ENCODE measurements around the gene ALPL. TPM values are rescaled to one million over a fixed set of nuclear protein-coding genes. Genes with fewer than 3 reads are reported as not detected.

The ALPL gene
- total and polyA plus RNA-seq, 9 of the 15 experiments (the other 6 are each of a cell fraction or from before 2014, with no cell fraction given): 0.04 to 0.38 (median 0.18) TPM; not detected in 4

DNA sequence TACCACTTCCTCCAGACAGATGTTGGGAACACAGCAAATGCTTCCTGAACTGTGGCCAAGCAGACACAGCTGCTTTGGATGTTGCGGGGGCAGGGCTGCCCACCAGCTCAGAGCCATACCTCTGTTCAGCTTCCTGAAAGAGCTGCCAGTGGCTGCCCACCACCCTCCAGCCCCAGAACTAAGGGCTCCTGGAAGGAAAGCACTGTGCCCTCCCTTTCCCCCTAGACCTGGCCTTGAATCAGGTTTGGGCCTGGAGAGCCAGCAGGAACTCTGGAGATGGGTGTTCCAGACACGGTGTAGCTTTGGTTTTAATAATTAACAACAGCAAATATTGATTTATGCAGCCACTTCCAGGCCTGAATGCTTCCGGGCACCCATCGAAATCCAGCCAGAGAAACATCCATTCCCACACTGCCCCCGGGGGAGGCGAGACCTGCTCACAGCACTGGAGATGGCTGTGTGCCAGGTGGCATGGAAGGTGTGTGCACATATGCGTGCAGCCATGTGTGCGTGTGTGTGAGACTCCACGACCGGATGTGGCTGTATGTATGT lies 114.3 kb downstream of the ALPL start:
- WGBS (ENCODE audit: insufficient coverage, low coverage, missing lambda C conversion rate): 81% methylated on average over 10 of the region's 10 CpGs
- Histone ChIP-seq H3K9me1 (ENCODE audit: control insufficient read depth, insufficient read depth, low read length) (peaks cover 4% of the 10 kb centered on the region), H3K4me2 (ENCODE audit: insufficient read depth, low read length) (no peak overlapping the region), H3K36me3 (ENCODE audit: control insufficient read depth, insufficient read depth, low read length) (peaks cover 29% of the 10 kb centered on the region), H3K27me3 (ENCODE audit: control insufficient read depth in 2 of 2, insufficient read depth in 2 of 2, low read length in 2 of 2) (no peaks in the 10 kb centered on the region), H3K9ac (ENCODE audit: insufficient read depth in 1 of 2, low read depth in 2 of 2, low read length in 2 of 2) (peak overlapping the region in 1 of 2 experiments; percentile 53; a peak in 1 of 4 replicates), H3K4me1 (replicated peaks in 1 of 2; ENCODE audit: control insufficient read depth in 2 of 2, insufficient read depth in 2 of 2, low read length in 2 of 2) (peaks cover 22 to 54% of the 10 kb centered on the region in 2 experiments), H2AFZ (ENCODE audit: low read depth, low read length) (no peak overlapping the region), H3K4me3 (no peak overlapping the region), H3K27ac (ENCODE audit: extremely low read depth, low read depth, low read length) (no peak overlapping the region), H3K9me3 (replicated peaks; ENCODE audit: control insufficient read depth, insufficient read depth, low read depth, low read length) (no peaks in the 10 kb centered on the region), H3K79me2 (ENCODE audit: control insufficient read depth, insufficient read depth, low read length) (peaks cover 30% of the 10 kb centered on the region), H4K20me1 (replicated peaks; ENCODE audit: control insufficient read depth, insufficient read depth, low read length) (no peaks in the 10 kb centered on the region)
- DNase-seq (ENCODE audit: extremely low read depth in 1 of 4, low spot score in 3 of 4): no peak
- in situ Hi-C loops (cut with MboI) (no loop called here), intact Hi-C loops (cut with micrococcal nuclease) (no loop called here)
- CTCF ChIA-PET (ENCODE audit: low intra/inter-chr PET ratio): no interaction called here
- peak; percentile 61 for FAIRE-seq
- TF ChIP-seq ZNF445 (CRISPR knock-in tag; IDR thresholded peaks at IDR 0.05; ENCODE audit: low read depth) (no peak), NFIC (IDR thresholded peaks at IDR 0.05) (peak; percentile 82)
- TF ChIP-seq, protein P1, sequence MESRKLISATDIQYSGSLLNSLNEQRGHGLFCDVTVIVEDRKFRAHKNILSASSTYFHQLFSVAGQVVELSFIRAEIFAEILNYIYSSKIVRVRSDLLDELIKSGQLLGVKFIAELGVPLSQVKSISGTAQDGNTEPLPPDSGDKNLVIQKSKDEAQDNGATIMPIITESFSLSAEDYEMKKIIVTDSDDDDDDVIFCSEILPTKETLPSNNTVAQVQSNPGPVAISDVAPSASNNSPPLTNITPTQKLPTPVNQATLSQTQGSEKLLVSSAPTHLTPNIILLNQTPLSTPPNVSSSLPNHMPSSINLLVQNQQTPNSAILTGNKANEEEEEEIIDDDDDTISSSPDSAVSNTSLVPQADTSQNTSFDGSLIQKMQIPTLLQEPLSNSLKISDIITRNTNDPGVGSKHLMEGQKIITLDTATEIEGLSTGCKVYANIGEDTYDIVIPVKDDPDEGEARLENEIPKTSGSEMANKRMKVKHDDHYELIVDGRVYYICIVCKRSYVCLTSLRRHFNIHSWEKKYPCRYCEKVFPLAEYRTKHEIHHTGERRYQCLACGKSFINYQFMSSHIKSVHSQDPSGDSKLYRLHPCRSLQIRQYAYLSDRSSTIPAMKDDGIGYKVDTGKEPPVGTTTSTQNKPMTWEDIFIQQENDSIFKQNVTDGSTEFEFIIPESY (CRISPR knock-in tag; IDR thresholded peaks at IDR 0.05): peak; percentile 56; the same call in 1 of the 2 replicates
- ATAC-seq: no peak
- POLR2A ChIA-PET: interaction anchor here (0.5 to 2.0 kb wide), 6 partner anchors 8 to 64 kb away, joined by 3 to 8 read pairs (median 4); no protein-coding TSS in a partner anchor
- no TSS peak for BruUV-seq (replicated peaks)
